GM21576 (cell line): ENCODE results near the gene MAPK9.
A peak's percentile ranks its signal among the peaks of the same experiment; 100 is the strongest.

Experiments
- ATAC-seq: cut with Tn5 transposase; IDR thresholded peaks from one replicate; pipeline ENCODE4 v1.9.1; 2021; ENCODE audit warnings: mild to moderate bottlenecking, moderate library complexity; ENCODE audit not compliant: unreplicated experiment

MAPK9 gene

GRCh38 chr5:180294913-180295555, 3.2 kb upstream of the MAPK9 start:
- ATAC-seq: no peak

- no peak for ATAC-seq
These were observed 2.5 kb upstream of the MAPK9 start for GRCh38 chr5:180294411-180294810.

GRCh38 chr5:180291234-180291940, 496 bp downstream of the MAPK9 start:
- peak; percentile 38 for ATAC-seq

DNA sequence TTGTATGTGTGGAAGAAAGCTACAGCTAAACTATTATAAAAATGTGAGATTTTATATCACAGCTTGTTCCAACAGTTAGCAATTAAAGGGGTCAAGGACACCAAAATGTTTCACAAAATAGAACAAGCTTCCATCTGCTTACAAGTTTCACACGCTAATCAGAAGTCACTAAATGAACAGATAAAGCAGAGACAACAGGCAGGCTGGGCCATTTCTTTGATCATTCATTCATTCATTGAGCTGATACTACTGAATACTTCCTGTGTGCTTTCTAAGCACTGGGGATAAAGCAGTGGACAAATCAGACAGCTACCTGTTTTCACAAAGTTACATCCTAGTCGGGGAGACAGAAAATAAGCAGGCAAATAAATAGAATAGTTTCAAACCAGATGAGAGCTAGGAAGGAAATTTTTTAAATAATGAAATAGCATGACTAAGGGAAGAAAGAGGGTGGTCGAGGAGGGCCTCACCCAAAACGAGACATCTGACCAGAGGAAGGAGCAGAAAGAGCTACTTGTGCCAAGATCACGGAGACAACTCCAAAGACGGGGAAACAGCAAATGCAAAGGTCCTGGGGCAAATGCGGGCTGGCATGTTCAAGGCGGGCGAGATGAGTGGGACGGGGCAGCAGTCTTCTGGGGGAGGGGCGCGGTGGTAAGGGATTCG, 1.2 kb downstream of the MAPK9 start:
- no peak for ATAC-seq

DNA sequence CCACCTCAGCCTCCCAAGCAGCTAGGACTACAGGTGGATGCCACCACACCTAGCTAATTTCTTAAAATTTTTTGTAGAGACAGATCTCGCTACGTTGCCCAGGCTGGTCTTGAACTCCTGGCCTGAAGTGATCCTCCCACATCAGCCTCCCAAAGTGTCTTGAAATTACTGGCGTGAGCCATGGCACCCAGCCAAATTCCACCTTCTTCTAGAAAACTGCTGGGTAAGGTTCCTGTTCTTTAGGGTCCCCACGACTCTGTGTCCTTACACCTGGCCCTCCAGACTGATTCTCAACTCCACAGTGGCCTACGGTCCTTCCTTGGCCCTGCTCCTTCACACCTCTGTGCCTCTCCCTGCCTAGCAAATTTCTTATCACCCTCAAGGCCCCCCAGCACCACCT, 1.9 kb downstream of the MAPK9 start:
- ATAC-seq: no peak

DNA sequence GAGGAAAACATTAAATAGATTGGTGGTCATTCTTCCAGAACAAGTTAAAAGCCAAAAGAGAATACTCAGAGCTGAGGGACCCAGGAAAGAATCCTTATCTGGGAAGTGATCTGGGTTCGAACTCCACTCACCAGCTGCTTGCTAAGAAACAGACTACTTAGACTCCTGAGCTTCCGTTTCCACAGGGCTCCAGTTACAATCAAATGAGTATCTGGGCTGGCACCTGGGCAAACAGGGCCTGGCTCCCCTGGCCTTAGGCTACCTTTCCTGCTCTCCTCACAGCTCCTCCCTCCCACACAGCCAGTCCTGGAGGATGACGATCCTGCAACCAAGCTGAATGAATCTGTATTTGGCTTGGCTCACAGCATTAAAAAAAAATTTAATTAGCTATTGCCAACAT, 2.5 kb downstream of the MAPK9 start:
- ATAC-seq: no peak

GRCh38 chr5:180287868-180288267, 4.0 kb downstream of the MAPK9 start:
- ATAC-seq: no peak

DNA sequence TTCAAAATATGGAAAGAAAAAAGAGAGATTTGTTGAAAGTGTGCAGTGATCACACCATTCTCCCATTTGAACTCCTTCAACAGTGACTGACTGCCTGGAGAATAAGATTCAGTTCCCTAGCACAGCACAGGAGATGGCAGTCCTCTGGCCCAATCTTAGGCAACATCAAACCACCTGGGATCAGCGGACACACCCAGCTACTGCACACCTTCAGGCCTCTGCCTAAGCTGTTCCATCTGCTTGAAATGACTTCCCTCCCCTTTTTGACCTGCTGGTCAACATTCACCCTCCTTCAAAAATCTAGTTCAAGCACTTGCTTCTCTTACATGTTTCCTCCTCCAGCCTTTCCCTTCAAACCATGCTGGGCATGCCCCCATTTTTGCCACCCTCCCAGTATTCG, 4.5 kb downstream of the MAPK9 start:
- ATAC-seq: no peak

- no peak for ATAC-seq
These were observed 7.7 kb downstream of the MAPK9 start for GRCh38 chr5:180284149-180284548.

DNA sequence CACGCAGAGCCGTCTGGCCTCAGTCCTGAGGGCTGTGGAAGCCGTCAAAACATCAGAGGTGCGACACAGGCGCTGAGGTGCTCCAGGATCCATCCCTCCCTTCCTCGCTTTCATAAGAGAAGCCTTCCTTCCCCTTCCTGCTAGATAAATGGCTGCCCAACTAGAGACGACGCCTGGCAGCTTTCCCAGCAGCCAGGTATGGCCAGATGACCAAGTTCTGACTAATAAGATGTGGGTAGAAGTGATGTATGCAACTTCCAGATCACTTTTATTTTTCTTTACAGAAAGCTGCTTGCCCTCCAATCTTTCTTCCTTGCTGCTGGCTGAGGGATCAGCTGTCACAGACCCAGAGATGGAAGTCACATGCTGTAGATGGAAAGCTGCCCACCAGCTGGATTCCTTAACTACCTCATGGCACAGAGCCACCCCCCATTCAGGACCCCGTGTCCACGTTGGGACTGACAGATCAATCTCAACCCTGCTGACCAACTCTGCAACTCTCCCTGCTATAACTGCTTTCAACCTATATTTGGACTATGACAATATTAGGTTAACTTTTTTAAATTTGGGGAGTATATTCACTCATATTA, 8.8 kb downstream of the MAPK9 start:
- ATAC-seq: no peak

DNA sequence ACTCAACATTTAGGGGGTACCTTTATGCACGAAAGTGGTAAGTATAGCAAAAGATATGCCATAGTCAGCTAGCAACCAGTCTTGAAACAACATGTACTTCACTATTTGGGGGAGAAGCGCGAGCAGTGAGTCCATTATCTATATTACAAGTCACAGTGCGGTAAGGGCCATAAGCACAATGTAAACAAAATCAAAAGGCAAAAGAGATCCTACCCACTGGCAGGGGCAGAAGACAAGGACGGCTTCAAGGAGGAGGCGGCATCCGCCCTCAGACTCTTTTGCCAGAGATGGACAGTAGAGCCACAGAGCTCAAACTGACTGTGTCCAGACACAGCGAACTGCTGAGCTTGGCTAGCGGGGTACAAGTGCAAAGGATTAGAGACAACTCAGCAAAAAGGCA, 9.6 kb downstream of the MAPK9 start:
- no peak for ATAC-seq

GRCh38 chr5:180281706-180282105, 10.2 kb downstream of the MAPK9 start:
- ATAC-seq: no peak

DNA sequence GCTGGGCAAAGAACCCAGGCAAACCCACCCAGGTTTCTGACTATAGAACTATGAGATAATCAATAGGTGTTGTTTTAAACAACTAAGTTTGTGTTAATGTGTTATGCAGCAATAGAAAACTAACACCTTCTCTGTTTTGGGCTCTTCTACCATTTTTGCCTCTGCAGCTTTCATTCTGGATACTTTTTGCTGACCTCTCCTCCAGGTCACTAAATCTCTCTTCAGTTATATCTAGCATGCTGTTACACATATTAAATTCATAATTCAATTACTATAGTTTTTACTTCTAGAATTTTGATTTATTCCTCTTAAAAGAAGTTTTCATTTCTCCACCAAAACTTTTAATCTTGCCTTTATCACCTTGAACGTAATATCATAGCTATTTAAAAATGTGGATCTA, 17.2 kb downstream of the MAPK9 start:
- ATAC-seq: no peak

GRCh38 chr5:180271221-180271620, 20.7 kb downstream of the MAPK9 start:
- no peak for ATAC-seq

GRCh38 chr5:180259260-180259611, 32.6 kb downstream of the MAPK9 start:
- ATAC-seq: no peak

- no peak for ATAC-seq
These were observed 38.7 kb downstream of the MAPK9 start for GRCh38 chr5:180253036-180253824.

GRCh38 chr5:180251887-180252286, 40.0 kb downstream of the MAPK9 start:
- no peak for ATAC-seq

GRCh38 chr5:180251141-180251540, 40.7 kb downstream of the MAPK9 start:
- no peak for ATAC-seq

DNA sequence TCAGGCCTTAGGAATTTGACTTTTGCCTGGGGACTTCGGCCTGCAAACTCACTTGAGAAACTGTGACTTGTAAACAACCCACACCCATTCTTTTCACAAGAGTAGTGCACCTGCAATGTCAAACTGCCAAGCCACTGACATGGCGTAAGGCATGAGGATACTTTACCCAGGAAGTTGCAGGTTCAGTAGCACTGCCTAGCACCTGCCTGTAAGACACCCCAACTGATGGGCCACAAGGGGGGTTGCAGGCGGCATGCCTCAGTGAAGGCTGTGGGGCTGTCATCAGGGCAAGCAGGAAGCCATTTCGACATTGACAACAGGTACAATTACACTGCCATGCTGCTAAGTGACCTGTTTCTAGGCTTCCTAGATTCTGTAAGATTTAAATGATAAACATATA, 41.6 kb downstream of the MAPK9 start:
- no peak for ATAC-seq

GRCh38 chr5:180241600-180241999, 50.3 kb downstream of the MAPK9 start:
- ATAC-seq: no peak

GRCh38 chr5:180238631-180239030, 53.3 kb downstream of the MAPK9 start:
- no peak for ATAC-seq
